Mammary epithelial cell (primary cell): ENCODE results near the gene CLASP1.

Experiments used
- EZH2 ChIP-seq: IDR thresholded peaks from 2 replicates; pipeline ENCODE4 v1.6.1; 2012; ENCODE audit warnings: low read length, inconsistent platforms, borderline replicate concordance
- TF ChIP-seq, protein P1 (sequence below), 2 donors: IDR thresholded peaks in 1 of 2; conservative IDR thresholded peaks in 1 of 2; 2 replicates each; pipeline ENCODE4 v1.5.1; 2011 to 2012; ENCODE audit warnings: inconsistent platforms in 2 of 2, low read length in 2 of 2, mild to moderate bottlenecking in 2 of 2, control low read depth in 1 of 2, low read depth in 1 of 2; ENCODE audit not compliant: insufficient read depth in 1 of 2; ENCODE audit errors: extremely low read depth in 1 of 2

DNA sequence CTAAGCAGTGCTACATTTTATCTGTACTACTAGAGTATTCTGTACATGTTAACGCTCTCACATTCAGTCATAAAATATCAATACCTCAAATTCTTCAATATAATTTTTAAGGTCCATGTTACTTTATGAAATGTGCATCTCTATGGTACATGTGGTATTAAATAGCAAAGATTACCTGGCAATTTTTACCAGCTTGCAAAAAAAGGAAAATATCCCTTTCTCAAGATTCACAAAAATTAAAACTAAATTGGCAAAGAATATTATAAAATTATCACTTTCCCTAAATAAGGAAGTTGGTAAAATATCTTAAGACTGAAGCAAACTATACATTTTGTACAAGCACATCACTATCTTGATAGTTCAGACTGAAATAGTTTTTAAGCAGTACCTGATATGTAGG is 233.5 kb downstream of the CLASP1 start:
- TF ChIP-seq, protein P1, sequence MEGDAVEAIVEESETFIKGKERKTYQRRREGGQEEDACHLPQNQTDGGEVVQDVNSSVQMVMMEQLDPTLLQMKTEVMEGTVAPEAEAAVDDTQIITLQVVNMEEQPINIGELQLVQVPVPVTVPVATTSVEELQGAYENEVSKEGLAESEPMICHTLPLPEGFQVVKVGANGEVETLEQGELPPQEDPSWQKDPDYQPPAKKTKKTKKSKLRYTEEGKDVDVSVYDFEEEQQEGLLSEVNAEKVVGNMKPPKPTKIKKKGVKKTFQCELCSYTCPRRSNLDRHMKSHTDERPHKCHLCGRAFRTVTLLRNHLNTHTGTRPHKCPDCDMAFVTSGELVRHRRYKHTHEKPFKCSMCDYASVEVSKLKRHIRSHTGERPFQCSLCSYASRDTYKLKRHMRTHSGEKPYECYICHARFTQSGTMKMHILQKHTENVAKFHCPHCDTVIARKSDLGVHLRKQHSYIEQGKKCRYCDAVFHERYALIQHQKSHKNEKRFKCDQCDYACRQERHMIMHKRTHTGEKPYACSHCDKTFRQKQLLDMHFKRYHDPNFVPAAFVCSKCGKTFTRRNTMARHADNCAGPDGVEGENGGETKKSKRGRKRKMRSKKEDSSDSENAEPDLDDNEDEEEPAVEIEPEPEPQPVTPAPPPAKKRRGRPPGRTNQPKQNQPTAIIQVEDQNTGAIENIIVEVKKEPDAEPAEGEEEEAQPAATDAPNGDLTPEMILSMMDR (conservative IDR thresholded peaks at IDR 0.05 in 1 of 2, IDR thresholded peaks at IDR 0.05 in 1 of 2; ENCODE audit: extremely low read depth in 1 of 2, insufficient read depth in 1 of 2, low read depth in 1 of 2, low read length in 2 of 2), result no peak
- no peak for TF ChIP-seq EZH2
